ENCODE measurements around the gene SIL1. TPM values are rescaled to one million over a fixed set of nuclear protein-coding genes. Genes with fewer than 3 reads are reported as not detected.

The SIL1 gene
- total RNA-seq, 1 donor from 2014 or later: 32.3 TPM

- TF ChIP-seq CTCF (conservative IDR thresholded peaks at IDR 0.05; ENCODE audit: low read depth, low read length): no peak
- H3K4me3 ChIP-seq (ENCODE audit: low read depth, low read length): no peak overlapping the region
- no peak for DNase-seq (ENCODE audit: low read depth)
Measured at GRCh38 chr5:139158791-139159190, 39.4 kb downstream of the SIL1 start.

DNA sequence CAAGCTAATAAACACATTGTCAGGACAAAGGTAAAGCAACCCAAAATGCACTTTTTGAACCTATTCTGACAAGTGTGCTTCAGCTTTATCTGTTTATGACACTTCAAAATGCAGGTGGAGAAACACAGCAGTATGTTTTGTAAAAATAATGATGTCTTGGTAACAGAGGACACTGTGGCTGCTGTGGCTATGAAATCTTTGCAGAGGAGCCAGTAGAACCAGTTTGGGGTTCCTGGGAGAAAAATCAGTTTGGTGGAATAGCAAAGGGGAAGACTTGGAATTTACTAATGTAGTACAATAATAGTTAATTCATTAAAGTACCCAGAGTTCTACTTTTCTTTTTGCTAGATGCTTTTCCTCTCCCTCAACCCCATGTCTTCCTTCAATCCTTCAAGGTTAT lies 40.6 kb downstream of the SIL1 start:
- TF ChIP-seq CTCF (conservative IDR thresholded peaks at IDR 0.05; ENCODE audit: low read depth, low read length): no peak
- H3K4me3 ChIP-seq (ENCODE audit: low read depth, low read length): no peak overlapping the region
- DNase-seq (ENCODE audit: low read depth): no peak

GRCh38 chr5:139156814-139157213 lies 41.4 kb downstream of the SIL1 start:
- no peak for TF ChIP-seq CTCF (conservative IDR thresholded peaks at IDR 0.05; ENCODE audit: low read depth, low read length)
- no peak overlapping the region for H3K4me3 ChIP-seq (ENCODE audit: low read depth, low read length)
- DNase-seq (ENCODE audit: low read depth): no peak

DNA sequence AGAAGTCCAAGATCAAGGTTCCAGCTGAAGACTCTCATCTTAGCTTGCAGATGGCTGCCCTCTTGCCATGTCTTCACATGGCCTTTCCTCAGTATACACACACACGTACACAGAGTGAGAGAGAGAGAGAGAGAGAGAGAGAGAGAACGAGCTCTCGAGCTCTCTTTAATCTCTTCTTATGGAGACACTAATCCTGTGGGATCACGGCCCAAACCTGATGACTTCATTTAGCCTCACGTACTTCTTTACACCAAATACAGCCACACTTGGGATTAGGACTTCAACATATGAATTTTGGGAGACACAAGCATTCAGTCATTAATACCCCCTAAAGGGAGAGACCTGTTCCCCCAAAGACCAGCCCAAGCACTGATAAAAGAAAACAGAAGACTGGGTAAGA lies 42.8 kb downstream of the SIL1 start:
- no peak for TF ChIP-seq CTCF (conservative IDR thresholded peaks at IDR 0.05; ENCODE audit: low read depth, low read length)
- H3K4me3 ChIP-seq (ENCODE audit: low read depth, low read length): no peak overlapping the region
- no peak for DNase-seq (ENCODE audit: low read depth)

- H3K4me3 ChIP-seq (ENCODE audit: low read depth, low read length): no peak overlapping the region
- no peak for TF ChIP-seq CTCF (conservative IDR thresholded peaks at IDR 0.05; ENCODE audit: low read depth, low read length)
- DNase-seq (ENCODE audit: low read depth): no peak
Measured at GRCh38 chr5:139151902-139152301, 46.3 kb downstream of the SIL1 start.

GRCh38 chr5:139150367-139150999 lies 47.7 kb downstream of the SIL1 start:
- DNase-seq (ENCODE audit: low read depth): no peak
- TF ChIP-seq CTCF (conservative IDR thresholded peaks at IDR 0.05; ENCODE audit: low read depth, low read length): no peak

DNA sequence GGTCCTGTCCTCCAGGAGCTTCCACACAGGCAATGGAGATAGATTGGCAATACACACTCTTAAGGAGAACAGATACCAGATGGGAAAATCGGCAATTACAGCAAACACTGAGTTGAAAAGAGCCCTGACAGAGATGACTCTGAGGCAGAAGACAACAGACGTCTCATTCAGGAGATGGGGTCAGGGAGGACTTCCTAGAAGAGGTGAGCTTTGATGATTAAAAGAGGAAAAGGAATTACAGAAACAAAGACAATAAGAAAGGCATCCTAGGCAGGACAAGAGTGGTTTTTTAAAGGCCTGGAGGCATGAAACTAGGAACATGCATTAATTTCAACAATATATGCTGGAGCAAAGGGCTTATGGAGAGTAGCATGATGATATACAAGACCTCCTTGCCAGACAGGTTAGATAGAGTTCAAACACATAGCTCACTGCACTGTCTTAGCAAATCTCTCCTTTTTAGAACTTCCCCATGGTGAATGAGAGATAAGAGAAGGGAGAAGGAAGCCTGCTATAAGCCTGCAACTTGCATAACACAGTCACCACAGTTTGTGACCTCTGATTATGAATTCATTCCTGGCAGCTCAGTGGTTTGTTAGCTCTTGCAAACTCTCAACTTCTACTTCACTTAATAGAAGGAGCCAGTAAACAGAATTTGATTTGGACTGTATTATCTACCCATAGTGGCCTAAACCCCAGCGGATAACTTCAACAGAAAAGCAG lies 48.5 kb downstream of the SIL1 start:
- DNase-seq (ENCODE audit: low read depth): no peak
- TF ChIP-seq CTCF (conservative IDR thresholded peaks at IDR 0.05; ENCODE audit: low read depth, low read length): no peak
- no peak overlapping the region for H3K4me3 ChIP-seq (ENCODE audit: low read depth, low read length)

More at GRCh38 chr5:139150367-139150999, 47.7 kb downstream of the SIL1 start:
- no peak overlapping the region for H3K4me3 ChIP-seq (ENCODE audit: low read depth, low read length)

Data from epithelial cell of proximal tubule (primary cell).